Lower leg skin (tissue), 3 donors: ENCODE measurements around the gene BTN3A1.

ENCODE experiments used
- POLR2A ChIP-seq, 2 donors: fragments of 450-650 bp; IDR thresholded peaks; one replicate each; pipeline ENCODE4 v1.6.1; 2016 to 2017; ENCODE audit warnings: antibody characterized with exemption in 2 of 2, mild to moderate bottlenecking in 1 of 2, moderate library complexity in 1 of 2
- TF ChIP-seq, protein P1 (sequence below), 3 donors: fragments of 450-650 bp; IDR thresholded peaks; one replicate each; pipeline ENCODE4 v1.5.1; 2016; ENCODE audit warnings: antibody characterized with exemption in 3 of 3, mild to moderate bottlenecking in 3 of 3, moderate library complexity in 2 of 3

DNA sequence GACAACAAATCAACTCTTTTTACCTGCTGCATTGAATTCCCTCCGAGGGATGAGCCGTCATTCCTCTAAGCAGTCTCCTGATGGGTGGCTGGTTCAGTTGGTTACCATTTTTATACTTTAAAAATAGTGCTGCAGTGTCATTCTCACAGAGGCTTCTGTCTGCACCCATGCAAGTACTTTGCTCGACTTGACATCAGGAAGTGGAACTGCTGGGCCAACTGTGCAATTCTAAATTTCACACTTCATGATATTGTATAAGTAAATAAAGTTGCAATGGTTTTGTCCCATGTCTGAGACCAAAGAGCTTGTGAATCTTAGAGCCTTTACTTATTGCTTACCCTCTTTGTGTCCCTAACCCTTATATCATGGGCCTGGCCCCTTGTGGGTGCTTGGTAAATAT lies 2.5 kb downstream of the BTN3A1 start:
- TF ChIP-seq, protein P1, sequence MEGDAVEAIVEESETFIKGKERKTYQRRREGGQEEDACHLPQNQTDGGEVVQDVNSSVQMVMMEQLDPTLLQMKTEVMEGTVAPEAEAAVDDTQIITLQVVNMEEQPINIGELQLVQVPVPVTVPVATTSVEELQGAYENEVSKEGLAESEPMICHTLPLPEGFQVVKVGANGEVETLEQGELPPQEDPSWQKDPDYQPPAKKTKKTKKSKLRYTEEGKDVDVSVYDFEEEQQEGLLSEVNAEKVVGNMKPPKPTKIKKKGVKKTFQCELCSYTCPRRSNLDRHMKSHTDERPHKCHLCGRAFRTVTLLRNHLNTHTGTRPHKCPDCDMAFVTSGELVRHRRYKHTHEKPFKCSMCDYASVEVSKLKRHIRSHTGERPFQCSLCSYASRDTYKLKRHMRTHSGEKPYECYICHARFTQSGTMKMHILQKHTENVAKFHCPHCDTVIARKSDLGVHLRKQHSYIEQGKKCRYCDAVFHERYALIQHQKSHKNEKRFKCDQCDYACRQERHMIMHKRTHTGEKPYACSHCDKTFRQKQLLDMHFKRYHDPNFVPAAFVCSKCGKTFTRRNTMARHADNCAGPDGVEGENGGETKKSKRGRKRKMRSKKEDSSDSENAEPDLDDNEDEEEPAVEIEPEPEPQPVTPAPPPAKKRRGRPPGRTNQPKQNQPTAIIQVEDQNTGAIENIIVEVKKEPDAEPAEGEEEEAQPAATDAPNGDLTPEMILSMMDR (IDR thresholded peaks at IDR 0.05) = no peak
- no peak for TF ChIP-seq POLR2A (IDR thresholded peaks at IDR 0.05)
